Stimulated activated CD4-positive, alpha-beta T cell treated with anti-CD3 and anti-CD28 coated beads, Interleukin-1b, Interleukin-23, amount 100 ng/mL, for 1 hour (primary cell): ENCODE results near the gene UNC50.
A peak's percentile ranks its signal among the peaks of the same experiment; 100 is the strongest.
"Not testable (repeated sequence)": the region's sequence is repeated elsewhere in the genome, so short reads cannot be mapped to it uniquely, and the experiment has no call there.

Experiments
- DNase-seq, 2 donors: peaks; one replicate each; pipeline ENCODE4 v3.0.0-alpha.2; 2020; ENCODE audit warnings: low read depth in 2 of 2

UNC50 gene

GRCh38 chr2:98608962-98609604, 694 bp downstream of the UNC50 start:
- DNase-seq: no peak

GRCh38 chr2:98614024-98614739, 5.8 kb downstream of the UNC50 start:
- no peak for DNase-seq

GRCh38 chr2:98615481-98615880, 7.1 kb downstream of the UNC50 start:
- DNase-seq: no peak

- no peak for DNase-seq
Measured at GRCh38 chr2:98617149-98617548, 8.8 kb downstream of the UNC50 start.

- no peak for DNase-seq
Measured at GRCh38 chr2:98623657-98624056, 15.3 kb downstream of the UNC50 start.

- no peak for DNase-seq
Measured at GRCh38 chr2:98632351-98632750, 24.0 kb downstream of the UNC50 start.

GRCh38 chr2:98634406-98635092, 26.2 kb downstream of the UNC50 start:
- no peak for DNase-seq

GRCh38 chr2:98637401-98638147, 29.2 kb downstream of the UNC50 start:
- no peak for DNase-seq

GRCh38 chr2:98643496-98644100, 35.2 kb downstream of the UNC50 start:
- no peak for DNase-seq

- no peak for DNase-seq
Measured at GRCh38 chr2:98647636-98648035, 39.2 kb downstream of the UNC50 start.

GRCh38 chr2:98648451-98648850, 40.1 kb downstream of the UNC50 start:
- no peak for DNase-seq

- DNase-seq: peak; percentile 68 to 74
Measured at GRCh38 chr2:98649135-98649991, 41.0 kb downstream of the UNC50 start.

GRCh38 chr2:98649992-98650375, 41.6 kb downstream of the UNC50 start:
- DNase-seq: no peak

- DNase-seq: no peak
Measured at GRCh38 chr2:98650998-98651397, 42.6 kb downstream of the UNC50 start.

- no peak for DNase-seq
Measured at GRCh38 chr2:98654699-98655495, 46.5 kb downstream of the UNC50 start.

- DNase-seq: no peak
Measured at GRCh38 chr2:98656800-98657199, 48.4 kb downstream of the UNC50 start.

- no peak for DNase-seq
Measured at GRCh38 chr2:98658816-98659490, 50.6 kb downstream of the UNC50 start.

GRCh38 chr2:98659491-98659840, 51.1 kb downstream of the UNC50 start:
- DNase-seq: not testable (repeated sequence)

- DNase-seq: no peak
Measured at GRCh38 chr2:98663511-98664090, 55.2 kb downstream of the UNC50 start.
